ENCODE measurements around the gene ZNF679. TPM values are rescaled to one million over a fixed set of nuclear protein-coding genes. Genes with fewer than 3 reads are reported as not detected.

The ZNF679 gene
- total RNA-seq, 2 donors from 2014 or later = not detected

- no peak overlapping the region for H3K27ac ChIP-seq
- H3K9me3 ChIP-seq = no peaks in the 10 kb centered on the region
- intact Hi-C loops (cut with DNase I) = no loop called here
- H3K27me3 ChIP-seq = no peaks in the 10 kb centered on the region
- no peak for DNase-seq
- no peaks in the 10 kb centered on the region for H3K4me1 ChIP-seq
- H3K36me3 ChIP-seq = no peaks in the 10 kb centered on the region
- TF ChIP-seq, protein P1, sequence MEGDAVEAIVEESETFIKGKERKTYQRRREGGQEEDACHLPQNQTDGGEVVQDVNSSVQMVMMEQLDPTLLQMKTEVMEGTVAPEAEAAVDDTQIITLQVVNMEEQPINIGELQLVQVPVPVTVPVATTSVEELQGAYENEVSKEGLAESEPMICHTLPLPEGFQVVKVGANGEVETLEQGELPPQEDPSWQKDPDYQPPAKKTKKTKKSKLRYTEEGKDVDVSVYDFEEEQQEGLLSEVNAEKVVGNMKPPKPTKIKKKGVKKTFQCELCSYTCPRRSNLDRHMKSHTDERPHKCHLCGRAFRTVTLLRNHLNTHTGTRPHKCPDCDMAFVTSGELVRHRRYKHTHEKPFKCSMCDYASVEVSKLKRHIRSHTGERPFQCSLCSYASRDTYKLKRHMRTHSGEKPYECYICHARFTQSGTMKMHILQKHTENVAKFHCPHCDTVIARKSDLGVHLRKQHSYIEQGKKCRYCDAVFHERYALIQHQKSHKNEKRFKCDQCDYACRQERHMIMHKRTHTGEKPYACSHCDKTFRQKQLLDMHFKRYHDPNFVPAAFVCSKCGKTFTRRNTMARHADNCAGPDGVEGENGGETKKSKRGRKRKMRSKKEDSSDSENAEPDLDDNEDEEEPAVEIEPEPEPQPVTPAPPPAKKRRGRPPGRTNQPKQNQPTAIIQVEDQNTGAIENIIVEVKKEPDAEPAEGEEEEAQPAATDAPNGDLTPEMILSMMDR (IDR thresholded peaks at IDR 0.05) = no peak
- H3K4me3 ChIP-seq = no peak overlapping the region
- no peak overlapping the region for H3K9ac ChIP-seq (ENCODE audit: low read depth in 2 of 2, low read length in 2 of 2)
Observed at GRCh38 chr7:64300641-64301405, 72.5 kb downstream of the ZNF679 start.

DNA sequence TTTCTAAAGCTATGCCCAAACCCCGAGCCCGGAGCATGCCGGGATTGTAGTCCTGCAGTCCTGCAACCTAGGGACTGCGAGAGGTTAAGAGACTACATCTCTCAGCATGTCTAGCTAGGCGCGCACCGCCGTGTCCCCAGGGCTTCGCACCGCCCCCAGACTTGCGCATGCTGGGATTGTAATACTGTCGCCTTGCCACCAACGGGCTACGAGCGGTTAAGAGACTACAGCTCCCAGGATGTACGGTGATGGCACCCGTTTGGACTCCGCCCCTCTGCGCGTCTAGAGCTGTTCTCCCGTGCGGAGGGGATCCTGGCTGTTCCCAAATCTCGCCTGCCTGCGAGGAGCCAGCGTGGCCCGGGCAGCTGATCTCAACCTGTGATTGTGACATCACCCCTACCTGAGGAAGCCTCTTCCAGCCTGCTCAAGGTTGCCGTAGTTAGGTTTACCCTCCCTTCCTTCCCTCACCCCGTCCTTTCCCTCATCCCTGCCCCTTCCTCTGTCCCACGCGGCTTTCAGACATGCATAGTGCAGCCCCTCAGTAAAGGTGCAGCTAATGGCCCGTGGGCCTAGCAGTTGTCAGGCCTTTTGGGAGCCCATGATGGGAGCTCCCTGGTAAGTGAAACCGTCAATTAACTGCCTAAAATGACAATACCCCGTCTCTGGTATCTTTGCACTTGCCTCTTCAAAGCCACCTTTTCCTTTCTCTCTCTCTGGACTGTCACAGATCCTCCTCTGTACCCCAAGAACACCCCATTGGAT is 79.2 kb downstream of the ZNF679 start:
- TF ChIP-seq, protein P1 (IDR thresholded peaks at IDR 0.05) = no peak
- peak overlapping the region; percentile 35 to 63 for H3K9ac ChIP-seq (ENCODE audit: low read depth in 2 of 2, low read length in 2 of 2)
- H3K4me3 ChIP-seq = peak overlapping the region; percentile 54
- peak overlapping the region; percentile 73 for H3K27ac ChIP-seq
- H3K36me3 ChIP-seq = no peaks in the 10 kb centered on the region
- no peaks in the 10 kb centered on the region for H3K4me1 ChIP-seq
- peak; percentile 94 for DNase-seq
- intact Hi-C loops (cut with DNase I) = no loop called here
- H3K27me3 ChIP-seq = no peaks in the 10 kb centered on the region
- H3K9me3 ChIP-seq = no peaks in the 10 kb centered on the region

DNA sequence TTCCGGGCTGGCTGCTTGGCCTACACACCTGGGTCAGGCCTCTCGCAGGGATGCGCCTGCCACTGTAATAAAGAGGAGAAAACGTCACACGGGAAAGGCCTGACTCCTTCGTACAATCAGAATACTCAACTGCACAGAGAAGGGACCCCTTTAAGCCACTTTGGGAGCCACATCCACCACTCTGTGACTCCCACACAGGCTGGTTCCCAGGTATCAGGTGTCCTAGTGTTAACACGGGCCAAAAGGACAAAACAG is 79.7 kb downstream of the ZNF679 start:
- intact Hi-C loops (cut with DNase I) = no loop called here
- peak overlapping the region; percentile 73 for H3K27ac ChIP-seq
- TF ChIP-seq, protein P1 (IDR thresholded peaks at IDR 0.05) = no peak
- no peak for DNase-seq
- no peaks in the 10 kb centered on the region for H3K36me3 ChIP-seq
- peak overlapping the region; percentile 54 for H3K4me3 ChIP-seq
- H3K27me3 ChIP-seq = no peaks in the 10 kb centered on the region
- no peaks in the 10 kb centered on the region for H3K9me3 ChIP-seq
- H3K4me1 ChIP-seq = no peaks in the 10 kb centered on the region
- peak overlapping the region in 1 of 2 donors; percentile 35 for H3K9ac ChIP-seq (ENCODE audit: low read depth in 2 of 2, low read length in 2 of 2)

DNA sequence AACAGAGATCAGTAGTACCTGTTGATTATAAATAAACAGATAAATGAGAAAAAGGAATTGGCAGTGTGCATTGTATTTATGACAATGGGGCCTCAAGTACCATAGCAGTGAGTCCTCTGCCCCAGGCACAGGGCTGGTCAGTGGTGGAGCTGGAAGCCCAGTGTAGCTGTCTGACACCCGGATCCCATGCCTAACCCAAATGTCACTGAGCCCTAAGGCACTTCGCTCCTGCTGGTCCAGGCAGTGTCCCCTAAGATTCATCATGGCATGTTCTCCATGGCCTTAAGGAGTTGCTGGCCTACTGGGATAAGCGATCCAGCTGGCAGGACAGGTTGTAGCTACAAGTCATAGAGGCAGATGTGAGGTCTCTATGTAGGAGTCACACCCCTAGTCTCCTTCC is 82.2 kb downstream of the ZNF679 start:
- Histone ChIP-seq H3K4me3 (no peak overlapping the region), H3K4me1 (peaks cover 8% of the 10 kb centered on the region), H3K36me3 (no peaks in the 10 kb centered on the region), H3K27me3 (no peaks in the 10 kb centered on the region), H3K27ac (no peak overlapping the region), H3K9ac (ENCODE audit: low read depth in 2 of 2, low read length in 2 of 2) (no peak overlapping the region), H3K9me3 (no peaks in the 10 kb centered on the region)
- intact Hi-C loops (cut with DNase I) = loop anchor here (10.0 kb wide), 1 partner anchor 254 kb away; the partner anchor contains the start of gene ZNF680
- TF ChIP-seq, protein P1 (IDR thresholded peaks at IDR 0.05) = no peak
- no peak for DNase-seq

- H3K27ac ChIP-seq = no peak overlapping the region
Observed at GRCh38 chr7:64312826-64313225, 84.6 kb downstream of the ZNF679 start.

More at GRCh38 chr7:64312826-64313225, 84.6 kb downstream of the ZNF679 start:
- no peak overlapping the region for H3K9ac ChIP-seq (ENCODE audit: low read depth in 2 of 2, low read length in 2 of 2)
- intact Hi-C loops (cut with DNase I) = loop anchor here (10.0 kb wide), 1 partner anchor 252 kb away; the partner anchor contains the start of gene ZNF680
- peaks cover 8% of the 10 kb centered on the region for H3K4me1 ChIP-seq
- H3K27me3 ChIP-seq = no peaks in the 10 kb centered on the region
- no peaks in the 10 kb centered on the region for H3K36me3 ChIP-seq
- DNase-seq = no peak
- no peaks in the 10 kb centered on the region for H3K9me3 ChIP-seq
- TF ChIP-seq, protein P1 (IDR thresholded peaks at IDR 0.05) = no peak
- H3K4me3 ChIP-seq = no peak overlapping the region
